Activated effector memory CD4-positive, alpha-beta T cell treated with Interleukin-2 at 50 U/mL for 16 hours (primary cell): ENCODE data around the gene TBX10.
"Not testable (repeated sequence)": the region's sequence is repeated elsewhere in the genome, so short reads cannot be mapped to it uniquely, and the experiment has no call there.

Experiments used
- DNase-seq: peaks from one replicate; pipeline ENCODE4 v3.0.0-alpha.2; 2020

TBX10 gene

DNA sequence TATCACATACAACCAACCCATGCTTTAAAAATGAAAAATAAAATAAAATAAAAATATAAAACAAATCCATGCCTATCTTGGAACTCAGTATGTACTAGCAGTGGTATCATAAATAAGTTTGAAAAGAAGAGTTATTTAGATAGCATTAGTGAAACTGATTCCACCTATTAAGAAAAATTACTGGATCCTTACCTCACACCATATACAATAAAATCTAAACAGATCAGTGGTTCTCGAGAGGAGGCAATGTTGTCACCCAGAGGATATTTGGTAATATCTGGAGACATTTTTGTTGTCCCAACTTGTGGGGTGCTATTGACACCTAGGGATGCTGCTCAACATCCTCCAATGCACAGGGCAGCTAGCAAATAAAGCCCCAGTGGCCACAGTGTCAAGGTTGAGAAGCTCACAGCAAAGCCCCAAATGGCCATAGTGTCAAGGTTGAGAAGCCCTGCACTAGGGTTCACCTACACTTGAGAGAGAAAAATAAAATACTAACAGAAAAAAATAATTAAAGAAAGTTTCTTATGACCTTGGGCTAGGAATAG is 42.7 kb downstream of the TBX10 start:
- no peak for DNase-seq

GRCh38 chr11:67594480-67594879 is 45.1 kb downstream of the TBX10 start:
- no peak for DNase-seq

GRCh38 chr11:67593565-67593905 is 46.0 kb downstream of the TBX10 start:
- DNase-seq, result no peak

DNA sequence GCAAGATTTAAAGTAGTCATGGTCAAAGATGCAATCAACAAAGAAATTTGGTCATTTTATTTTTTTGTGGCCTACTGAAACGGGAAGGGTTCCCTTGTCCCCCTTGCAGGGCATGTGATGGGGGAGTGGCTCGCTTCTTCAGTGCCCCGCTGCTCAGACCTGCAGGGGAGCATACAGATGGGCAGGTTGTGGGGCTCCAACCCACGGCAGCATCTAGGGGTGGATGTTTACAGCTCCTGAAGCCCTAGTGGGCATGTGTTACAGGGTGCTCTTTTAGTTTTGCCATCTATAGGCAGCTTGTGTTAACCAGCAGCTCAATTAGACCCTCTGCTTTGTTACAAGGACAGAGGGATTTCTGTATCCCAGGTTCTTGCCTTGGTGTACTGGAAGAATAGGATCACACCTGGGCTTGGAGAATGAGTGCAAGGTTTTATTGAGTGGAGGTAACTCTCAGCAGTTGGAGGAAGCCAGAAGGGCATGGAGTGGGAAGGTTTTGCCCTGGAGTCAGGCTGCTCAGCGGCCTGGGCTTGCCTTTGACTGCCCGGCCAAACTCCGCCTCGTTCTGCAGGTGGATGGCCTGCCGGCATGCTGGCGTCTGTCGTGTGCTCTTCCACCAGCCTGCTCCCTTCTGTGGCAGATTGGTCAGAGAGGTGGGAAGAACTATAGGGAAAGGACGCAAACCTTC is 46.5 kb downstream of the TBX10 start:
- no peak for DNase-seq

- not testable (repeated sequence) for DNase-seq
Observed at GRCh38 chr11:67588899-67589415, 50.6 kb downstream of the TBX10 start.

DNA sequence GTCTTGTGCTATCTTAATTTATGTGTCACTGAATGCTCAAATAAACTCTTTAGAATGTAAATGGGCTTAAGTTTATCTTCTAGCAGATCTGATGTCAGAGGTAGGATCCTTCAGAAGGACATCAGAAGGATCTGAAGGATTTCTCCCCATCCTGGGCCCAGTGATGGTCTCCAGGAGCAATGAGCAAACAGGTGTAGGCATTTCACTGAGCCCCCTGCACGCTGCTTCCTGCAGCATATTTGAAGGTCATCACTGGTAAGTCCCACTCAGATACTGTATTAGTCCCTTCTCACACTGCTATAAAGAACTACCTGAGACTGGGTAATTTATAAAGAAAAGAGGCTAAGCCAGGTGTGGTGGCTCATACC is 51.4 kb downstream of the TBX10 start:
- no peak for DNase-seq

DNA sequence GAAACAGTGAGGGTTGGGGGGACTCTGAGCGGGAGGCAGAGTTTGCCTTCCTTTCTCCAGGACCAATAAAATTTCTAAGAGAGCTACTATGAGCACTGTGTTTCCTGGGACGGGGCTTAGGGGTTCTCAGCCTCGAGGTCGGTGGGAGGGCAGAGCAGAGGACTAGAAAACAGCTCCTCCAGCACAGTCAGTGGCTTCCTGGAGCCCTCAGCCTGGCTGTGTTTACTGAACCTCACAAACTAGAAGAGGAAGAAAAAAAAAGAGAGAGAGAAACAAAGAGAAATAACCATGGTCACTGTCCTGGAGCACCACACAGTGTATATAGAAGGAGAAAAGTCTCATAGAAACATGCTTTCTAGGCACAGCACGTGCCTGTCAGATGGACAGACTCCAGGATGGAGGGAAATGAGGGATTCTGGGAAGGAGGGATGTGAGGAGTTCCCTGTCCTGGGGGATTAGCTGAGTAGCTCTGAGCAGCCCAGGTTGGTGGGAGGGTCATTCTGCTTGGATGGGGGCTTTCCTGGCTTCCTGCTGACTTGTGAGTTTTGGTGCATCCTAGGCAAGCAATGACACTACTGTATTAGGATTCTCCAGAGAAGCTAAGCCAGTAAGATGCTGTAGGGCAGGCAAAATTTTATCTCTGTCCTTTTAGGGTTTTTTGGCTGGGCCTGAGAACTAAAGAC is 52.9 kb downstream of the TBX10 start:
- DNase-seq, result no peak

DNA sequence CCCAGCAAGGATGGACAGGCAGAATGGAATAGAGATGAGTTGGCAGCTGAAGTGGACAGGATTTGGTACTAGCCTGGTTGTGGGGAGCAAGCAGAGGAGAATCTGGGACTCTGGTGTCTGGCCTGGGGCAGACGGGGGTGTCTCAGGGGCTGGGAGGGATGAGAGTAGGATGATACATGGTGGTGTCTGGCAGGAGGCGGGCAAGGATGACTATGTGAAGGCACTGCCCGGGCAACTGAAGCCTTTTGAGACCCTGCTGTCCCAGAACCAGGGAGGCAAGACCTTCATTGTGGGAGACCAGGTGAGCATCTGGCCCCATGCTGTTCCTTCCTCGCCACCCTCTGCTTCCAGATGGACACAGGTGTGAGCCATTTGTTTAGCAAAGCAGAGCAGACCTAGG is 53.7 kb downstream of the TBX10 start:
- no peak for DNase-seq

DNA sequence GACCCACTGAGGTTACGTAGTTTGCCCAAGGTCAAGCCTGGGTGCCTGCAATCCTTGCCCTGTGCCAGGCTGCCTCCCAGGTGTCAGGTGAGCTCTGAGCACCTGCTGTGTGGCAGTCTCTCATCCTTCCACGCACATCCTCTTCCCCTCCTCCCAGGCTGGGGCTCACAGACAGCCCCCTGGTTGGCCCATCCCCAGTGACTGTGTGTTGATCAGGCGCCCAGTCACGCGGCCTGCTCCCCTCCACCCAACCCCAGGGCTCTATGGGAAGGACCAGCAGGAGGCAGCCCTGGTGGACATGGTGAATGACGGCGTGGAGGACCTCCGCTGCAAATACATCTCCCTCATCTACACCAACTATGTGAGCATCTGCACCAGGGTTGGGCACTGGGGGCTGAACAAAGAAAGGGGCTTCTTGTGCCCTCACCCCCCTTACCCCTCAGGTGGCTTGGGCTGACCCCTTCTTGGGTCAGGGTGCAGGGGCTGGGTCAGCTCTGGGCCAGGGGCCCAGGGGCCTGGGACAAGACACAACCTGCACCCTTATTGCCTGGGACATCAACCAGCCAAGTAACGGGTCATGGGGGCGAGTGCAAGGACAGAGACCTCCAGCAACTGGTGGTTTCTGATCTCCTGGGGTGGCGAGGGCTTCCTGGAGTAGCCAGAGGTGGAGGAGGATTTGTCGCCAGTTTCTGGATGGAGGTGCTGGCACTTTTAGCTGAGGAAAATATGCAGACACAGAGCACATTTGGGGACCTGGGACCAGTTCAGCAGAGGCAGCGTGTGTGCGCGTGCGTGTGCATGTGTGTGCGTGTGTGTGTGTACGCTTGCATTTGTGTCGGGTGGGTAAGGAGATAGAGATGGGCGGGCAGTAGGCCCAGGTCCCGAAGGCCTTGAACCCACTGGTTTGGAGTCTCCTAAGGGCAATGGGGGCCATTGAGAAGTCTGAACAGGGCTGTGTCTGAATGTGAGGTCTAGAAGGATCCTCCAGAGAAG is 54.4 kb downstream of the TBX10 start:
- DNase-seq, result no peak

GRCh38 chr11:67584205-67584880 is 55.2 kb downstream of the TBX10 start:
- DNase-seq, result peak; percentile 24

- DNase-seq, result peak; percentile 71
Observed at GRCh38 chr11:67583247-67584204, 56.0 kb downstream of the TBX10 start, which contains the start of gene GSTP1. Gene GSTP1, plus strand, starts transcription at chr11:67583812. Its CDS starts 32 bp downstream, at chr11:67583844.

DNA sequence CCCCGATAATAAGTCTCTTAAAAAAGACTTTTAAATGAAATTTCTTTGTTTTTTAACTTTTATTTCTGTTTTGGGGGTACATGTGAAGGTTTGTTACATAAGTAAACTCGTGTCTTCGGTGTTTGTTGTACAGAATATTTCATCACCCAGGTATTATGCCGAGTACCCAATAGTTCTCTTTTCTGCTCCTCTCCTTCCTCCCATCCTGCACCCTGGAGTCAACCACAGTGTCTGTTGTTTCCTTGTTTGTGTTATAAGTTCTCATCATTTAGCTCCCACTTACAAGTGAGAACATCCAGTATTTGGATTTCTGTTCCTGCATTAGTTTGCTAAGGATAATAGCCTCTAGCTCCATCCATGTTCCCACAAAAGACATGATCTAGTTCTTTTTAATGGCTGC is 57.6 kb downstream of the TBX10 start:
- DNase-seq, result no peak

- no peak for DNase-seq
Observed at GRCh38 chr11:67581469-67581868, 58.1 kb downstream of the TBX10 start.
